AG04450 (cell line): ENCODE results near the gene LARP1. TPM values are rescaled to one million over a fixed set of nuclear protein-coding genes. Genes with fewer than 3 reads are reported as not detected.
A peak's percentile ranks its signal among the peaks of the same experiment; 100 is the strongest.

Experiments
- CTCF ChIA-PET: fragments of 300-600, 350-600 bp; formaldehyde crosslinking; extraction: SDS; loops from one replicate; lab custom pipeline; 2022; ENCODE audit warnings: antibody characterized with exemption, inconsistent platforms; lab: Charles Lee
- POLR2A ChIA-PET: fragments of 350-600 bp; formaldehyde crosslinking; extraction: SDS; loops from one replicate; lab custom pipeline; 2021; ENCODE audit warnings: antibody characterized with exemption, inconsistent platforms; lab: Yijun Ruan, JAX
- DNase-seq: peaks from one replicate; pipeline ENCODE4 v3.0.0-alpha.2; 2011; ENCODE audit warnings: low read depth, low spot score
- H3K27ac ChIP-seq: one replicate; pipeline ENCODE4 v1.5.1; 2012; ENCODE audit warnings: low read depth, low read length, control low read depth
- H3K27me3 ChIP-seq: one replicate; pipeline ENCODE4 v1.6.0; 2012; ENCODE audit warnings: low read length; ENCODE audit not compliant: control insufficient read depth, insufficient read depth
- H3K4me3 ChIP-seq: 2 replicates; pipeline ENCODE4 v1.5.1; 2011; ENCODE audit warnings: mild to moderate bottlenecking, low read depth, low read length, control low read depth
- H3K9me3 ChIP-seq: 2 replicates; pipeline ENCODE4 v1.5.1; 2012; ENCODE audit warnings: low read length; ENCODE audit not compliant: control insufficient read depth, insufficient read depth
- CTCF ChIP-seq: IDR thresholded peaks from 2 replicates; pipeline ENCODE4 v1.5.1; 2011; ENCODE audit warnings: low read depth, low read length, control low read depth, inconsistent platforms
- polyA minus RNA-seq: library from RNA; depleted of rRNA, polyadenylated mRNA; stranded (reverse); fragments of >200 nt; gene quantifications from 2 replicates; pipeline ENCODE4 v1.2.3, GENCODE V29; 2011; rRNA and poly(A)+ RNA removed
- polyA plus RNA-seq: library from polyadenylated mRNA; depleted of rRNA; stranded (reverse); fragments of >200 nt; gene quantifications from 2 replicates; pipeline ENCODE4 v1.2.3, GENCODE V29; 2011; rRNA removed

Gene LARP1
- 54.9 and 64.9 TPM in 2 replicates for polyA plus RNA-seq
- polyA minus RNA-seq = 93.4 and 94.0 TPM in 2 replicates

- Histone ChIP-seq H3K4me3 (peak within 1 kb of the TSS; percentile 88), H3K27me3 (no peaks in the 10 kb centered on the region), H3K27ac (peak within 1 kb of the TSS; percentile 94), H3K9me3 (no peaks in the 10 kb centered on the region)
- ChIA-PET POLR2A (no interaction called here), CTCF (interaction anchor here (0.6 kb wide), 1 partner anchor 99 kb away, joined by 4 read pairs; no protein-coding TSS in a partner anchor)
- no peak for TF ChIP-seq CTCF
- DNase-seq = no peak
Observed at GRCh38 chr5:154755361-154756008, at the start of gene LARP1. Gene LARP1, plus strand, starts transcription at chr5:154755377. Its CDS starts 381 bp downstream, at chr5:154755758.

- no peak overlapping the region for H3K27ac ChIP-seq
- H3K27me3 ChIP-seq = no peaks in the 10 kb centered on the region
- ChIA-PET CTCF (no interaction called here), POLR2A (no interaction called here)
- H3K4me3 ChIP-seq = no peak overlapping the region
- H3K9me3 ChIP-seq = no peaks in the 10 kb centered on the region
- no peak for TF ChIP-seq CTCF
- DNase-seq = no peak
Observed at GRCh38 chr5:154706416-154706815, 48.8 kb upstream of the LARP1 start.

GRCh38 chr5:154707641-154708040 lies 47.5 kb upstream of the LARP1 start:
- POLR2A ChIA-PET = no interaction called here
- H3K4me3 ChIP-seq = no peak overlapping the region
- no peaks in the 10 kb centered on the region for H3K27me3 ChIP-seq
- DNase-seq = no peak
- CTCF ChIA-PET = no interaction called here
- no peak for TF ChIP-seq CTCF
- no peak overlapping the region for H3K27ac ChIP-seq
- no peaks in the 10 kb centered on the region for H3K9me3 ChIP-seq

- POLR2A ChIA-PET = no interaction called here
Observed at GRCh38 chr5:154708207-154708606, 47.0 kb upstream of the LARP1 start.

More at GRCh38 chr5:154708207-154708606, 47.0 kb upstream of the LARP1 start:
- Histone ChIP-seq H3K4me3 (no peak overlapping the region), H3K27me3 (no peaks in the 10 kb centered on the region), H3K27ac (no peak overlapping the region), H3K9me3 (no peaks in the 10 kb centered on the region)
- no peak for TF ChIP-seq CTCF
- CTCF ChIA-PET = no interaction called here
- DNase-seq = no peak
